Stimulated activated CD8-positive, alpha-beta memory T cell treated with anti-CD3 and anti-CD28 coated beads, Interleukin-12 subunit alpha, Interleukin-12 subunit beta, amount 100 ng/mL, for 24 hours (primary cell): ENCODE data around the gene MAEA.
"Not testable (repeated sequence)": the region's sequence is repeated elsewhere in the genome, so short reads cannot be mapped to it uniquely, and the experiment has no call there.

ENCODE experiments used
- DNase-seq: peaks from one replicate; pipeline ENCODE4 v3.0.0-alpha.2; 2020; ENCODE audit errors: extremely low read depth

The MAEA gene

DNA sequence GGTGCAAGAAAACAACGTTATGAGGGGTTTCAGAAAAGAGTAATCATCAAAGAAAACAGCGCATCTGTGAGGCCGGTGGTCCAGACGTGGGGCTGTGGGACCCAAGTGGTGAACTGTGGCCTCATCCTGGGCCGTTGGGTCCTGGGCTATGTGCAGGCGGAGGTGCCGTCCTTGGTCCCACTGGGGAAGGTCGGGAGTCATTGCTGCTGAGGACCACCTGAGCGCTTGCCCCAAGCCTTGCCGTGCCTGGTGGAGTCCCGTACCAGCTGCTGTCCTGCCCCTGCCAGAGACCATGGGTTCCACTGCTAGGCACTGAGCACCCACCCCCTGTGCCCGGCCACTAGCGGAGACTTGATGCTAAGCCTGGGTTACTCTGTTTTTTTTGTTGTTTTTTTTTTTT lies 31.8 kb downstream of the MAEA start:
- DNase-seq: no peak

DNA sequence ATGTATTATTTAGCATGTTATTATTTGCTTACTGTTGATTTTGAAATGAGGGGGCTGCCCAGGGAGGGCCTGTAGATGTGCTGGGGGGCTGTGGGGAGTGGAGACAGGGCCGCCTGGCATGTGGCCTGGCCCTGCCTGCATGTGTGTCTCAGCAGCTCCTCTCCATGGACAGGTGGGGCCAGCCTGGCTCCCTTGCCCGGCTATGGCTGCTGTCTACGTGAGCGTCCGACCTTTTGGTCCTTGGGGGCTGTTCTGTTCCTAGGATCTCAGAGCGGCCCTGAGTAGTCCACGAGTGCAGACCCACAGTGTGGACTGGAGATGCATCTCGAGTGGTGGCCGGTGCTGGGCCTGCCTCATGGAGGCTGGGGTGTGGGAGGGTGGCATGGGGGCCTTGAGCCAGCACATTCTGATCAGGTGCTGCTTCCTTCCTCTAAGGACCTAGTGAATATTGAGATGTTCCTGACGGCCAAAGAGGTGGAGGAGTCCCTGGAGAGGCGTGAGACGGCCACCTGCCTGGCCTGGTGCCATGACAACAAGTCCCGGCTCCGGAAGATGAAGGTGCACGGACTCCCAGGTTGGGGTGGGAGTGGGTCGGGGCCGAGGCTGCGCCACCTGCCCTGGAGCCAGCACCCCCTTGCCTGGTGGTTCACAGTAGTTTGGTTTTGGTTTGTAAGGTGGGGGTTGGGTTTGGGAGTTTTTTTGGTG lies 32.4 kb downstream of the MAEA start:
- no peak for DNase-seq

DNA sequence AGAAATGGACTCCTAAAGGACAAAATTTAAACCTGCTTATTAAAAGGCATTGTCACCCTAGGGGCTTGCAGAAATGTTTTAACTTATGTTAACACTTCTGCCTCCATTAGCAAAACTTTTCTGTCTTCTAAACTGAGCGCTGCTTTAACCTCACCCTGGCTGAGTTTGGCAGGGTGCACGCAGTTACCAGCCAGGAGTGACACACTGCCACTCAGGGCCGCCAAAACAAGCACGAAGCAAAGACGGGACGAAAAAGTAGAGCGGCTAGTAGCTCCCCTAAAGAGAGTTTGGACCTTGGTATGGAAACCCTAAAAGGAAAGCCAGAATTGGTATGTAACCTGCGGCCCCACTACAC lies 33.6 kb downstream of the MAEA start:
- DNase-seq: no peak

DNA sequence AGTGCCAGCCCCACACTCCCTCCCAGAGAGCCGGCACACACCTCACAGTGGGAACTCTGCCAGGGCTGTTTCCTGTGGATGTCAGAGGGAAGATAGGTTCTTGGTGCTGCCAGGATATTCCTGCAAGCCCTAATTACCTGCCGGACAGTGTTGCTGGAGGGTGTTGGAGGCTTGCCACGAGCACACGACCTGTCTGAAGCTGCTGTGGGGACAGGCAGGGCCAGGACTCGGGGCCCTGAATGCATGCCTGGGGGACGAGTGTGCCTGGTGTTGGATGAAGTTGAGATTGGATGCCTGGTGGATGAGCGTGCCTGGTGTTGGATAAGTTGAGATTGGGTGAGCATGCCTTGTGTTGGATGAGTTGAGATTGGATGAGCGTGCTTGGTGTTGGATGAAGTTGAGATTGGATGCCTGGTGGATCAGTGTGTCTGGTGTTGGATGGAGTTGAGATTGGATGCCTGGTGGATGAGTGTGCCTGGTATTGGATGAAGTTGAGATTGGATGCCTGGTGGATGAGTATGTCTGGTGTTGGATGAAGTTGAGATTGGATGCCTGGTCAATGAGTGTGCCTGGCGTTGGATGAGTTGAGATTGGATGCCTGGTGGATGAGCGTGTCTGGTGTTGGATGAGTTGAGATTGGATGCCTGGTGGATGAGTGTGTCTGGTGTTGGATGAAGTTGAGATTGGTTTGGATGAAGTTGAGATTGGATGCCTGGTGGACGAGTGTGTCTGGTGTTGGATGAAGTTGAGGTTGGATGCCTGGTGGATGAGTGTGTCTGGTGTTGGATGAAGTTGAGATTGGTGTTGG lies 34.1 kb downstream of the MAEA start:
- DNase-seq: no peak

DNA sequence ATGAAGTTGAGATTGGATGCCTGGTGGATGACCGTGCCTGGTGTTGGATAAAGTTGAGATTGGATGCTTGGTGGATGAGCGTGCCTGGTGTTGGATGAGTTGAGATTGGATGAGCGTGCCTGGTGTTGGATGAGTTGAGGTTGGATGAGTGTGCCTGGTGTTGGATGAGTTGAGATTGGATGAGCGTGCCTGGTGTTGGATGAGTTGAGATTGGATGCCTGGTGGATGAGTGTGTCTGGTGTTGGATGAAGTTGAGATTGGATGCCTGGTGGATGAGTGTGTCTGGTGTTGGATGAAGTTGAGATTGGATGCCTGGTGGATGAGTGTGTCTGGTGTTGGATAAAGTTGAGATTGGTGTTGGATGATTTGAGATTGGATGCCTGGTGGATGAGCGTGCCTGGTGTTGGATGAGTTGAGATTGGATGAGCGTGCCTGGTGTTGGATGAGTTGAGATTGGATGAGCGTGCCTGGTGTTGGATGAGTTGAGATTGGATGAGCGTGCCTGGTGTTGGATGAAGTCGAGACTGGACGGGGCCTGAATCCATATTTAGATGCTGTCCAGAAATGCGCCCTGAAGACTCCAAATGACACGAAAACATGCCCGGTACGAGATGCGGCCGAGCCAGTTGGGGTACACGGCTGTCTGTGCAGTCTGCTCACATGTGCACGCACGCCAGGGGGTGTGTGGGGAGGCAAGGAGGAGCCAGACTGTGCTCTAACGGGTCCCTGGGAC lies 34.9 kb downstream of the MAEA start:
- not testable (repeated sequence) for DNase-seq

DNA sequence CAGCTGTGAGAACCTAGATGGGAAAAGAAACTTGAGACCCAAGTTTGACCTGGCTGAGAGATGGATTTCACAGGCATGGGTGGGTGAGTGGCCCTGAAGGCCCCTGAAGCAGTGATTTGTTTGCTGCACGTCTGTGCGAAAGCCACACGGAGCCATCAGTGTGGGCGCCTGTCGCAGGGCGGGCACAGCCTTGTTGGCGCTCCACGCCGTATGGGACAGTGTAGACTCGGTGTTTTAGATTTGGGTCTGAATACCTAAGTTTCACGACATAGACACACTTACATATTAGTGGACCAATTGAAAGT lies 35.4 kb downstream of the MAEA start:
- no peak for DNase-seq

DNA sequence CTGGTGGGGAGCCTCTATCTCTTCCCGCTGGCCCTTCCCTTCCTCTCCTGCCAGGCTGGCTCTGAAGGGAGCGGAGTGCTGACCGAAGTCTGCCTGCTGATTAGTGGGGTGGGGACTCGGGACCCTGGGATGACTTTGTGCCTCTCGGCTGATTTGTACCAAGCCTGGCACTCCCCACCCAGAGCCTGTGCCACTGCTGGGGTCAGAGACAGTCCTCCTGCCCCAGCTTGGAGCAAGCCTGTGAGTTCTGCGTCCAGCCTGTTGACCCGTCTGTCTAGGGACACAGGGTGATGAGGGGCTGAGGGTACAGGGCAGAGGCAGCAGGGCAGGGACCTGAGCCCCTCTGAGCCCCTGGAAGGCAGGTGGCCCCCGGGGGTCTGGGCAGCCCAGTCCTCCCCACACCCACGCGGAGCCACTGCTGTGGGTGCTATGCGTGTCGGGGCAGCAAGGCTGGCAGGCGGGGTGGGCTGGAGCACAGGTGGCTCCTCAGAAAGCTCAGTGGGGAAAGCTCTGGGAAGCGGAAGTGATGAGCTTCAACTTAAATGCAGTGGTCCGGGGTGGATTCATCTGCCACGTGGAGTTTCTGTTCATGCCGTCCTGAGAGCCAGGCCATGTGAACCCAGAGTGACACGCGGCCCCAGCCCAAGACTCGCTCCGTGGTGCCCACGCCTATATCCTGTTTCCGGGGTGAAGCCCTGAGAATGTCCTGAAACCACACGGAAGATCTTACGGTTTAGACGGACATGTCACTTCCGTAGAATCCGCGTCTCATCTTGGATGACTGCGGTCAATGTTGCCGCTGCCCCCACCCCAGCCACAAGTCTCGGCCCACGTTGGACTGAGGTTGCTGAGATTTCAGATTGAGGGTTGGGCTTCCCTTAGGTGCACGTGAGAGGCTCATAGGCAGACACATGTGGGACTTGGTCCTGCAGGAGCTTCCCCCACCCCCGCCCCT lies 36.3 kb downstream of the MAEA start:
- DNase-seq: no peak

DNA sequence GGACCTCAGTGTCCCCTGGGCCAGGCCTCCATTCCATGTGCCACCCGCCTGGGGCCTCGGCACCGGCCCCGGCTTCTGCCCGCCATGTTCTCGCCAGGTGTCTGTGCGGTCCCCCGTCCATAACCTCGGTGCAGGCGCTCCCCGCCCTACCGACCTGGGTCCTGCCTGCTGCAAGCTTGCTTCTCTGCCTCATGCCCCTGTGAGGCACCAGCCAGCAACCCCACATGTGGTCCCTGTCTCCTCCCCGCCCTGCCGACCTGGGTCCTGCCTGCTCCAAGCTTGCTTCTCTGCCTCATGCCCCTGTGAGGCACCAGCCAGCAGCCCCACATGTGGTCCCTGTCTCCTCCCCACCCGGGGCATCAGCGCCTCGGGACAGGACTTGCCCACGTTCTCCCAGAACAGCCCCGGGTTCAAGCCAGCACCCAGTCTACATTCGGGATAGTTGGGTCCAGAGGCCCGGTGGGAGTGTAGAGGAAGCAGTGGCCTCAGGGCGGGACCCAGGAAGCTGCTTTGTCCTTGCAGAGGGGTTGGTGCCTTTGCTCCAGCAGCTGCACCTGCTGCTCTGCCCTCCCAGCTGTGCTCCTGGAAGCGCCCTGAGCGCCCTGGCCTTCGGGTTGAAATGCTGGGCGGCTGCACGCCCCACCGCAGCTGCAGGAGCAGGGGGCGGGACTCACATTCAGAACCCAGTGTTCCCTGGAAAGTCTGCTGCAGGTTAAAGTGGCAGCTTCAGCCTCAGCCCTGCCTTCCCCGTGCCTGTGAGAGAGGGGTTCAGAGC lies 37.2 kb downstream of the MAEA start:
- no peak for DNase-seq

DNA sequence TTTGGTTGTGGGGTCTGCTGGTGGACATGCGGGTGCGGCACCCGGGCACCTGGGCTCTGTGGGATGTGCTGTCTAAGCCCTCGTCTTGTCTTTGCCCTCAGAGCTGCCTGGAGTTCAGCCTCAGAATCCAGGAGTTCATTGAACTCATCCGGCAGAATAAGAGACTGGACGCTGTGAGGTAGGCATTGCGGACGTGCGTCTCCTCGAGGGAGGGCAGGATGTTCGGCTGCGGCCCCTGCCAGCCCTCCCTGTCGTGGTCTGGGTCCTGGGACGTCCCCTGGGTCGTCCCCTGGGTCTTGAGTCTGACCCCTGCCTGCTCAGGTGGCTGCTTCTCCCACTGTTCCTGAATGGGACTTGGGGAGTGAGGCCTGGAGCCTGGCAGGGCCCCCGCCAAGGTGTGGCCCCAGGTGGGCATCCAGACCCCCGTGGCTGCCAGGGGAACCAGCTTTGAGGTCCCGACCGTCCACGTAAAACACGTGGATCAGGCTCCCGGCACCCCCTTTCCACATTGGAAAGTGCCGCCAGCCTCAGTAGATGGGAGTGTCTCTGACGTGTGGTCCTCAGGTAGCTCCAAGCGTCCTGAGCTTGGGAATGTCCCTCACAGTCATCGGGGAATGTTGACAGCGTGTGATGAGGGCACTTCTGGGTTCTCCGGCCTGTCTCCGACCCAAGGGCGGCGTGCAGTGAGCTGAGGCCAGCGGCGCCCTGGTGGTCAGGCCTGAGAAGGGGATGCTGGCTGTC lies 38.0 kb downstream of the MAEA start:
- no peak for DNase-seq

DNA sequence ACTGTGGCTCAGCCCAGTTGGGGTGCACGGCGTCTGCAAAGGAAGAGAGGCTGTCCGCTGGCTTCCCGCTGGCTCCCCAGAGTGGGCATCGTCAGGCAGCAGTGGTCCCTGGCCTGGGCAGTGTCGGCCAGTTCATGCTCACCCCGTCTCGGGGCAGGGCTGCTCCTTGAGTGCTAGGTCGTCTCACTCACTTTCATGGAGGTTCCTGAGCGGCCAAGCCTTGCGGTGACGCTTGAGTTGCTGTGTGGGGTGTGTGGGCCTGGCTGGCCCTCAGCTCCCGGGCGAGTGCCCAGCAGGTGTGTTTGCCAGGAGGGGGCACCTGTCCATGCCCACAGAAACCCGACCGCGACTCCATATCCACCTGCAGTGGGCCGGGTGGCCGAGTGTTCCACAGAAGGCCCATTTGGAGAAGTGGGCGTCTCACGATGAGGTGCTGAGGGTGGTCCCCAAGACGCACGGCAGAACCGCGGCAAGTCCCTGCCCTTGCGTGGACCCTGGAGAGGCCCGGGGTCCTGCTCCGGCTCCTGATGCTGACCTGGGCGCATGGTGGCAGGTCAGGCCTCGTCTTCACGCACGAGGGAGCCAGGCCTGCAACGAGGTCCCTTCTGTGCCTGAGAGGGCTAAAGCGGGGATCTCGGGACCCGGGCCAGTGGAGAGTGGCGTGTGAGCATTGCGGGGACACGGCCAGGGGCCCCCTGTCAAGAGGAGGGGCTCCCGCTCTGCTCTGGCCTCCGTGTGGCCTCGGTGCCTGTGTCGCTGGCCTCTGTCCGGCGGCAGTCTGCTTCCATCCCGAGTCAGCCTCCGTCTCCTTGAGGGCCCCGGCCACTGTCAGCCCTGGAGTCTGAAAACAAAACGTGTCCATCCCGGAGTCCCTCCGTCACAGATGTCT lies 38.8 kb downstream of the MAEA start:
- DNase-seq: no peak

DNA sequence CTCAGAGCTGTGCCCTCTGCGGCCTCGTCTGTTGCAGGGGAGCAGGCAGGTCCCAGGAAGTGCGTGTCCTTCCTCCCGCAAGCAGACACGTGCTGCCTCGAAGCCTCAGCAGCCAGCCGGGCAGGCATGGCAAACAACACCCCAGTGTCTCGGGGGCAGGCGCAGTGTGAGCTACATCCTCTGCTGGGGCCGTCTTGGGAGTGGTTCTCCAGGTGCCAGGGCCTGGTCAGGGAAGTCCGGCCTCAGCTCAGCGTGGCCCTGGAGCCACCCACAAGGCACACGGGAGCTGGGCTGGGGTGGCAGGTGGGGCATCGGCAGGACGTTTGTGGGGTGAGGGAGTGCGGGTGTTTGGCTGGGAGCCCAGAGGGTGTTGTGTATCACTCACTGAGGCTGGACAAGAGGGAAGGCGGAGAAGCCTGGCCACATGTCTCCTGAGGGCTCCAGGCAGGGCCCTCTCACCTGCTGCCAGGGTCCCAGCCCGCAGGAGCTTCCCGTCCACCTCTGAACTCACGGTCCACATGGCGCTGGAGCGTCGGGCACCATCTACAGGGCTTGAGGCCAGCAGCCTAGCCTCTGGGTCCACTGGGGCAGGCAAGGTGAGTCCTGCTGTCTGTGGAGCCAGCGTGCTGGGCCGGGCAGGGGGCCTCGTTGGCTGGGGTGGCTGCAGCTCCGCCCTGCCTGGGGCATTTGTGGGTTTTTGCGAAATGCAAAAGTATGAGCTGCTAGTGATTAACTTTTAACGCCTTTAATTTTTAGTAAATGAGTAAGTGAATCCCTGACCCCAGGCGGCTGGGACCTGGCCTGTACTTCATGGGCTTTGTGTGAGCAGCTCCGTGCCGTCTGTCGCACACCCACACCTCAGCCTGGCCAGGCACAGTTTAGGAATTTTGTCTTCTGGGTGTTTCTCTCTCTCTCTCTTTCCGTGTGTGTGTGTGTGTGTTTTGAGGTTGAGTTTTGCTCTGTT lies 40.0 kb downstream of the MAEA start:
- no peak for DNase-seq

DNA sequence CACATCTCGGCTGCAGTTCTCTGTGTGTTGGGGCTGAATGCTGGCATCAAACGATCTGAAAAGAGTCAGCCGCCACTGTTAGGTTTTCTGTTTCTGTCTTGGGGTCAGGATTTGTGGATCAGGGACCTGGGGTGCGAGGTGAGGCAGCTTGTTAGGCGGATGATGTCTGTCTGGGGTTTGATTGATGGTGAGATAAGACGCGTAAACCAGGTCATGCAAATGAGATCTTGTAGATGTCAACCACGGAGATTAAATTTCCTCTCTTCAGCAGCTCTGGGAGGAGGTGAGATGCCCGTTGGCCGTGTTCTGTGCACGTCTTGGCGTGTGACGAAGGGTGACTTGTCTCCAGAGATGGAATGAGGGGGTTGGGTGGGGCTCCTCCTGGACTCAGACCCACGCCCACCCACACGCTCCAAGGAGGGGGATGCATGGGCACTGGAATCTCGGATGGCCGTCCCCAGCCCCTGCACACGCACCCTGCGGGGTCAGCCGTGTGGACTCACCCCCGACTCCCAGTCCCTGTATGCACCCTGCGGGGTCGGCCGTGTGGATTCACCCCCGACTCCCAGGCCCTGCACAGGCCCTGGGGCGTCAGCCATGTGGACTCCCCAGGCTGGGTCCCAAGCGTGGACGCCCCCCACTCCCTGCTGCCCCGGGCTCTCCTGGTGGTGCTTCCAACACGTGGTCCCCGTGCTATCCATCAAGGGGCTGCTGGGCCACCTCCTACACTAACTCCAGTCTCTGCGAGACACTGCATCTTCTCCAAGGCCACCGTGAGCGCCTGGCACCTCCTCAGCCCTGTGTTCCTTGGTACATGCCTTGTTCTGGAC lies 41.3 kb downstream of the MAEA start:
- DNase-seq: peak; percentile 32

DNA sequence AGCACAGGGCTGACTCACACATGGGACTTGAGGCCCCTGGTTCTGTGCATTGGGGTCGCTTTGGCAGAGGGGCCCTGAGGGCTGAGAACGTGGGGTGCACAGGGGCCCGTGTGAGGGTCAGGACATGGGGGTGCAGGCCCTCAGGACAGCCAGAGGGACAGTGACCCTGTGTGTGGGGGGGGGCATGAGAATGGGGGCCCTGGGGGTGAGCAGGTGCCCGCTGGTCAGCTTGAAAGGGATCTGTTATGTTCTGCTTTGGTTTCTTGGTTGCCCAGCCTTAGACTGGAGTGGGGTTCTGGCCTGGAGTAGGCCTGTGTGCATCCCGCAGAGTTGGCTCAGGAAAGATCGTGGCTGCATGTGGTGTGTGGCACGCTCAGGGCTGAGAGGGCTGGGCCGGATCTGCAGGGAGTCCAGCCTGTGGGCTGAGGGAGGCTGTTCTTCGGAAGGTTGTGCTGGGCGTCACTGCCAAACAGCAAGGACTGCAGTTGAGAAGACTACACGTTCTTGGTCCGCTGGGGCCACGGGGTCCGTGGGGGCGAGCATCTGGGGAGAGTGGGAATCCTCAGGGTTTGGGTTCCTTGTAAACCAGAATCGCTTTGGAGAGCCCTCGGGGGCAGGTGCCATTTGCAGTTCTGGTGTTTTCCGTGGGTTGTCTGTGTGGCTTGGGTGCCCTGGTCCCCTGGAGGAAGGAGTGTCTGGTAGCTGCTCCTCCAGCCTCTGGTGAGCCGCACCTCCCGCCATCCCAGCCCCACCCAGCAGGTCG lies 42.1 kb downstream of the MAEA start:
- DNase-seq: no peak

DNA sequence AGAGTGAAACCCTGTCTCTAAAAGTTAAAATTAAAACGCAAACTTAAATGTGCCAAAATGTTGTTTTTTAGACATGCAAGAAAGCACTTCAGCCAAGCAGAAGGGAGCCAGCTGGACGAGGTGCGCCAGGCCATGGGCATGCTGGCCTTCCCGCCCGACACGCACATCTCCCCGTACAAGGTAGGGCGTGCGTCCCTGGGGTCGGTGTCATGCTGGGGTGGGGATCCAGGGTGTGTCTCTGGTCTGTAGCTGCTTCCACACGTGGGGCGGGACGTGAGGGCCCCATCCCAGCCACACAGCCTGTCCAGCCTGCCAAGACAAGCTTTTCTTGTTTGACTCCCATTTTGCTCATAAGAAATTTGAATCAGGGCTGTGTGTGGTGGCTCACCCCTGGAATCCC lies 43.0 kb downstream of the MAEA start:
- no peak for DNase-seq

DNA sequence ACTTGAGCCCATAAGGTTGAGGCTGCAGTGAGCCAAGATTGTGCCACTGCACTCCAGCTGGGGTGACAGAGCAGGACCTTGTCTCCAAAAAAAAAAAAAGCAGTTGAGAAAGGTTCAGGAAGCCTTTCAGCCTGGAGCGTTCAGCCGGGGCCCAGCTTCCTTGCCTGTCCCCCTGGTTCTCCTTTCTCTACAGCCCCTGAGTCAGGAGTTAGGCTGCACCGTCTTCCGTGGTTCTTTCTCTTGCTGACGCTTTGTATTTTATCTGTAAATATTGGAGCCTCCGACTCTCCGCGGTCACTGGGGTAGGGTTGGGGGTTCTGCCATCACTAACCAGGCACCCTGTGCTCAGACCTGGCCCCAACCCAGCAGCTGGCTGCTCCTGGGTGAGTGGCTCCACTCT lies 43.6 kb downstream of the MAEA start:
- no peak for DNase-seq

DNA sequence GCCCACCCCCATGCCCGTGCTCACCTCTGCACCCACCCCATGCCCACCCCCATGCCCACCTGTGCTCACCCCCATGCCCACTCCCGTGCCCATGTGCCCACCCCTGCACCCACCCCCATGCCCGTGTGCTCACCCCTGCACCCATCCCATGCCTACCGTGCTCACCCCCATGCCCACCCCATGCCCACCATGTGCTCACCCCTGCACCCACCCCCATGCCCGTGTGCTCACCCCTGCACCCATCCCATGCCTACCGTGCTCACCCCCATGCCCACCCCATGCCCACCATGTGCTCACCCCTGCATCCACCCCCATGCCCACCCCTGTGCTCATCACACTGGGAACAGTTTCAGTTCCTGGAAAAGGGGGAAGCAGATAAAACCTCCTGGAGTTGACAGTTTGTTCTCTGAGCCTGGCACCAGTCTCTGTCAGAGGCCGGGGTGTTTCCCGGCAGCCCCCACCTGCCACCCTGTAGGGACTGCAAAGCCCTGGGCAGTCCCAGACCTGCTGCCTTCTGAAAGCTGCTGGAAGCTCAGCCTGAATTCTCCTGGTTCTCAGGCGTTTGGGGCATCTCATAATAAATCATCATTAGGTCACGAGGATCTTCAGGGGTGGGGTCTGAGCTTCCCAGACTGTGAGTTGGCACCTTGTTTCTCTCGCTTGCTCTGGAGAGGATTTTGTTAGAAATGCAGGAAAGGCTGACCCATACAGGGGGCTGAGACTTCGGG lies 44.3 kb downstream of the MAEA start:
- not testable (repeated sequence) for DNase-seq
